ENCODE data around the gene ERG.
A peak's percentile ranks its signal among the peaks of the same experiment; 100 is the strongest.

The ERG gene

DNA sequence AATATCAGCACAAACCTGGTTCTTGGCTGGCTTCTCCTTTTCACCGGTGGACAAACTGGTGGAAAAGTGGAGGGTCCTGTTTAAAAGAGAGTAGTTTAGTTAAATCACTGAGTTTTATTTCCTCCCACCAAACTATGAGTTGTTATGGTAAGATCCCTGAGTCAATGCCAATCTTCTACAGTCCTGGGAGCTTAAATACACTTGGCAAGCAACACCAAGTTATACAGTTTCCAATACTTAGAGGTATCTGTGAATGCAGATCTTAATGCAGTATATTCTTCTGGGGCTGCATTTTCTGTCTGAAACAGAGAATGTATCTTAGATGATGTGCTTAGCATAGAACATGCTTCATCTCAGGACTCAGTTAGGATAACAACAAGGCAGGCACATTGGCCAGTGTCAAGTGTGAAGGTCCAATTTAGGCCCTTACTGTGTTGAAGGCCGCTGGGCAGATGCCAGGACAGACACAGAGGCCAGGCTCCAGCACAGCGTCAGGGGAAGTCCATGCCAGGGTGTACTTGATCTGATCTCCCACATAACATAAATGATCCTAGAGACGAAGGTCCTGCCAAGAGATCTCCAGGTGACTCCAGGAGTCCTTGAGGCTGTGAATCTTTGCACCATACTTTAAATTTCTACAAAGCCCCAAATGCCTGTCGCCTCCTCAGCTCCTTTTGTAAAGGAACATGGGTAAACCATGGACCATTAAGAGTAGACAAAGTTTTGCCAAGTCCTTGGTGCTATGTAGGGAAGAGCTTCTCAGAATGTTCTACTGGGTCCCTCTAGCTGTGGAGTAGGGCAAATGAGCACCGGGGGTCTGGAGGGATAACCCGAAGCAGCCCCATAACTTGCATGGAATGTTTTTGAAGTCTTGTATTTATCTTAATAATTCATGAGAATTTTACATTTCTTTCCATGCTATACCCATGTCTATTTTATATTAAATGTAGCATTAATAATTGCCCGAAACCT is 164.7 kb downstream of the ERG start:
- ATAC-seq (ENCODE audit: low read depth) (no peak), DNase-seq (ENCODE audit: low spot score) (no peak)
- Histone ChIP-seq H3K4me1 (ENCODE audit: insufficient read depth, poor library complexity, severe bottlenecking) (peaks cover 12% of the 10 kb centered on the region), H3K9me3 (ENCODE audit: severe bottlenecking) (no peaks in the 10 kb centered on the region), H3K27ac (ENCODE audit: poor library complexity, severe bottlenecking) (no peak overlapping the region), H3K36me3 (ENCODE audit: low read depth) (no peaks in the 10 kb centered on the region), H3K4me3 (ENCODE audit: severe bottlenecking) (no peak overlapping the region), H3K27me3 (ENCODE audit: insufficient read depth, poor library complexity, severe bottlenecking) (no peaks in the 10 kb centered on the region)
- TF ChIP-seq CTCF (IDR thresholded peaks at IDR 0.05; ENCODE audit: poor library complexity, severe bottlenecking): peak; percentile 15

- Histone ChIP-seq H3K36me3 (ENCODE audit: low read depth) (no peaks in the 10 kb centered on the region), H3K27me3 (ENCODE audit: insufficient read depth, poor library complexity, severe bottlenecking) (no peaks in the 10 kb centered on the region), H3K27ac (ENCODE audit: poor library complexity, severe bottlenecking) (no peak overlapping the region), H3K4me3 (ENCODE audit: severe bottlenecking) (no peak overlapping the region), H3K9me3 (ENCODE audit: severe bottlenecking) (no peaks in the 10 kb centered on the region), H3K4me1 (ENCODE audit: insufficient read depth, poor library complexity, severe bottlenecking) (peaks cover 5% of the 10 kb centered on the region)
- DNase-seq (ENCODE audit: low spot score) (no peak), ATAC-seq (ENCODE audit: low read depth) (no peak)
- TF ChIP-seq CTCF (IDR thresholded peaks at IDR 0.05; ENCODE audit: poor library complexity, severe bottlenecking): no peak
Measured at GRCh38 chr21:38330666-38331065, 167.6 kb downstream of the ERG start.

Measured in RWPE2 (cell line).